Lower leg skin (tissue), 3 donors: Measurements from ENCODE around the gene PPP3R1.

Experiments used
- CTCF ChIP-seq, 3 donors: fragments of 450-650 bp; IDR thresholded peaks; one replicate each; pipeline ENCODE4 v1.5.1; 2016; ENCODE audit warnings: antibody characterized with exemption in 3 of 3, mild to moderate bottlenecking in 3 of 3, moderate library complexity in 2 of 3
- POLR2A ChIP-seq, 2 donors: fragments of 450-650 bp; IDR thresholded peaks; one replicate each; pipeline ENCODE4 v1.6.1; 2016 to 2017; ENCODE audit warnings: antibody characterized with exemption in 2 of 2, mild to moderate bottlenecking in 1 of 2, moderate library complexity in 1 of 2

- TF ChIP-seq CTCF (IDR thresholded peaks at IDR 0.05) (no peak), POLR2A (IDR thresholded peaks at IDR 0.05) (no peak)
Observed at GRCh38 chr2:68226794-68227193, 25.5 kb downstream of the PPP3R1 start.
